Anterior cingulate cortex (tissue), 58 donors: ENCODE results near the gene PLA2G4D.

Experiments used
- DNase-seq, 58 donors: peaks; one replicate each; lab custom pipeline; 2025; lab: John Stamatoyannopoulos, UW

The PLA2G4D gene

GRCh38 chr15:42077689-42078088 is 16.7 kb downstream of the PLA2G4D start:
- no peak for DNase-seq

DNA sequence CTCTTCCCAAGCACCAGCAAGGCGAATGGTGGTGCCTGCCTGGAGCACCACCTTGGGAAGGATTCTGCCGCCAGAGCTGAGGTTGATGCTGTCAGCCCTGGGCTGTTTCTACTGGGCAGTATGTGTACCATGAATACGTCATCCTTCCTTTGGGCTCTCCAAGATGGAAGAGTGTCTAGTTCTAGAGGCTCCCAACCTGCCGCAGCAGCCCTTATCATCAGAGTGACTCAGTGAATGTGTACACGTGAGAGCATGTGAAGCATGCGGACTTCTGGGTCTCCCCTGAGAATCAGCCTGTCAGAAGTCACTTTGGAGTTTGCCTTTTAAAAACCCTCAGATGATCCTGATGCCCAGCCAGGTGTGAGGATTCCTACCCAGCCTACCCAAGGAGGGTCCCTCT is 20.9 kb downstream of the PLA2G4D start:
- no peak for DNase-seq

- no peak for DNase-seq
Observed at GRCh38 chr15:42072141-42072685, 22.1 kb downstream of the PLA2G4D start.

DNA sequence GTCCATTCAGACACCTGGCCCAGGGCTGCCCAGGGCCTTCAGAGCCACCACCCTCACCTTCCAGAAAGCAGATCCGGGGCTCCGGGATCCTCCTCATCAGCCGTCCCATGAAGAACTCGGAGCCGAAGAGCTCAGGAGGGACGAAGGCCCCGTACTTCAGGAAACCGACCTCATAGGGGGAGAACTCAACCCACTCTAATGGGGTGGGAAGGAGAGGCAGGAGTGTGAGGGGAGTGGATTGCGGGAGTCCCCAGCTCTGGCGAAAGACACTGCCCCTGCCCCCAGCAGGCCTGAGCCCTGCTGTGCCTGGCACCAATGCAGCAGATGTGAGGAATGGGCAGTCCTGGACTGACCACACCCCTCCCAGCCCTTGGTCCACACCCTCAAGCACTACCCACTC is 22.6 kb downstream of the PLA2G4D start:
- no peak for DNase-seq

DNA sequence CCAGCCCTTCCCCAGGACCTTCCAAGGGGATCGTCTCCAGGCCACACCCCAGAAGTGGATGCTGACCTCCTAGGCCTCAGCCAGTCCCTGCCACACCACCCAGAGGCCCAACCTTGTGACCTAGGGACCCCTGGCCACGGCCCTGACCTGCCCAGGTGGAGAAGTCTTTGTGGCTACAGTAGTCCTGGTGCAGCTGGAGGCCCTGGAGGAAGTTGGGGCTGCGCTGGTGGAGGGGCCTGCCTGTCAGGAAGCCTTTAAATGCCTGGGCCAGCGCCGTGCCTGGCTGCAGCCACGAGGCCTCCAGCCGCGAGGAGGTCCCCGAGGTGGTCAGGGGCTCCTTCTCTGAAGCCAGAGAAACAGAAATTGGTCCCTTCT is 23.4 kb downstream of the PLA2G4D start:
- DNase-seq = no peak

- no peak for DNase-seq
Observed at GRCh38 chr15:42070279-42070975, 23.9 kb downstream of the PLA2G4D start.

- no peak for DNase-seq
Observed at GRCh38 chr15:42069496-42070278, 24.7 kb downstream of the PLA2G4D start.

DNA sequence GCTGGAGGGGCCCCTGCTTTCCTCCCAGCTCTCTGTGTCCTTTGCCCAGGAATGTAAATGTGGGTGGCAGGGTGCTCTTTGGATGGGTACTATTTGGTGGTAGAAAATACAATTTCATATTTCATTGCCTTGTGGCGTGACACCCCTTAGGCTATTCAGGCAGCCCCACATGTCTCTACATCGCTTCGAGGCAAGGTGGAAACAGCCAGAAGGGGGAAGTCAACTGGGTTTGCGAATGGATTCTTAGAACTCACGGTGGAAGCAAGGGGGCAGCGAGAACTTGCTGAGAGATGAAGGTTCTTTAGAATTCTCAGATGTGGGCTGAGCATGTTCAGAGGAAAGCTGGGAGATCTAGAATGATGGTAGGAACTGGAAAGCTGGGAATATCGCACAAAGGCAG is 25.3 kb downstream of the PLA2G4D start:
- no peak for DNase-seq

GRCh38 chr15:42068601-42069000 is 25.8 kb downstream of the PLA2G4D start:
- DNase-seq = no peak

DNA sequence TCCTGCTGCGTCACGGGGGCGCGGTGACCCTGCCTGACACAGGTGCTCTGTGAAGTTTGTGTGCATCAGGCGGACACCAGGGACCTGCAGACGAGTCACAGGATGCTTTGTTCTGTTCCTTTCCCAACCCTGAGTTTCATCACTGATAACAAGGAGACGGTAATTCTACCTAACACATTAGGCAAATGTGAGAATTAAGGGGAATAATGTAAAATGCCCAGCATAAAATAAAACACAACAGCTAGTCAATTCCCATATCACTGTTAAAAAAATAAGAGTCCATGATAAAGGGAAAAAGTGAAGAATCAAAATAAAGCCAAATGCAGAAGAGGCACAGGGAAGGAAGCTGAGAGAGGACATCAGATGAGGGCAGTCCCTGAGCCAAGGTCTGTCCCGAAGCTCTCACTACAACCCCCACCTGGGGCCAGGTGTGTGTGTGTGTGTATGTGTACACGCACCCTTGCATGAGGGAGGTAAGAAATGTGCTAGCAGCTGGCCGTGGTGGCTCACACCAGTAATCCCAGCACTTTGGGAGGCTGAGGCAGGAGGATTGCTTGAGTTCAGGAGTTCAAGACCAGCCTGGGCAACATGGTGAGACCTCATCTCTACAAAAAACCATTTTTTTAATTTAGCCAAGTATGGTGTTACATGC is 27.5 kb downstream of the PLA2G4D start:
- no peak for DNase-seq

- no peak for DNase-seq
Observed at GRCh38 chr15:42065468-42065867, 28.9 kb downstream of the PLA2G4D start.

GRCh38 chr15:42065033-42065432 is 29.3 kb downstream of the PLA2G4D start:
- peak in 19 of 58 donors; percentile 5 to 60 (median 24) for DNase-seq

GRCh38 chr15:42064271-42064670 is 30.1 kb downstream of the PLA2G4D start:
- DNase-seq = no peak

GRCh38 chr15:42063122-42063848 is 31.1 kb downstream of the PLA2G4D start:
- no peak for DNase-seq

DNA sequence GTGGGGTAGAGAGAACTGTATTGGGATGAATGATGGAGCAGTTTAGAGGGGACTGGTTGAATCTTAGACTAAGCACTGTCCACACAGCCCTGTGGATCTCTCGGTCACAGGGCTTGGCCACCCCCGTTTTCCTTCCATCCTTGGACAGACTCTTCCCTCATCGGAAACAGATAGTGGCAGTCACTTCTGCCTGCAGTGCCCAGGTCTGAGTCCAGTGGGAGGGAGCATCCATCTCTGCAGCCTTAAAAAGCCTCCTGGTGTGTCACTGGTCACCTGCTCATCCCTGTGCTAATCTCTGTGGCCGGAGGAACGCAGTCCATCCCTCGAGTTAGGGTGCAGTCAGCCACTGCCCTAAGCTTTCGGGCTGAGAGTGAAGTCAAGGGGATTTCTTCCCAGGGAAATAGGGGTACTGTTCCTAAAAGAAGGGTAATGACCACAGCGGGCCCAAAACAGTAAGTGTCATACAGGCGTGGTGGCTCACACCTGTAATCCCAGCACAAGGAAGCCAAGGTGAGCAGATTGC is 32.0 kb downstream of the PLA2G4D start:
- no peak for DNase-seq

DNA sequence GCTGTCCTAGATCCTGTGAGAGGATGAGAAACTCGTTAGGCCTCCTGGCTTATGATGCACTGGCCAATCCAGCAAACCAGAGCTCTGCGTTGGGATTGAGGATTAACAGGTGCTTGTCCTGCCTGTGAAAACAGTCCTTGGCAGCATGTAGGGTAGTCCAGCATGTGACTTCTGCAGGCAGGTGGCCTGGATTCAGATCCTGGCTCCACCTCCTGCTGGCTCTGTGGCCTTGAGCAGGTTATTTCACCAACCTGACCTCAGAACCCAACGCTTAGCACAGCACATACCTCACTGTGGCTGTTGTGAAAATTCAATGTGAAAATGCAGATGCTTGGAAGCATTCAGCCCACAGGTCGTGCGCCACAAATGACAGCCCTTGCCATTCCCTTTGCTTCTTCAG is 33.6 kb downstream of the PLA2G4D start:
- DNase-seq = no peak

- DNase-seq = no peak
Observed at GRCh38 chr15:42060477-42060763, 33.9 kb downstream of the PLA2G4D start.

DNA sequence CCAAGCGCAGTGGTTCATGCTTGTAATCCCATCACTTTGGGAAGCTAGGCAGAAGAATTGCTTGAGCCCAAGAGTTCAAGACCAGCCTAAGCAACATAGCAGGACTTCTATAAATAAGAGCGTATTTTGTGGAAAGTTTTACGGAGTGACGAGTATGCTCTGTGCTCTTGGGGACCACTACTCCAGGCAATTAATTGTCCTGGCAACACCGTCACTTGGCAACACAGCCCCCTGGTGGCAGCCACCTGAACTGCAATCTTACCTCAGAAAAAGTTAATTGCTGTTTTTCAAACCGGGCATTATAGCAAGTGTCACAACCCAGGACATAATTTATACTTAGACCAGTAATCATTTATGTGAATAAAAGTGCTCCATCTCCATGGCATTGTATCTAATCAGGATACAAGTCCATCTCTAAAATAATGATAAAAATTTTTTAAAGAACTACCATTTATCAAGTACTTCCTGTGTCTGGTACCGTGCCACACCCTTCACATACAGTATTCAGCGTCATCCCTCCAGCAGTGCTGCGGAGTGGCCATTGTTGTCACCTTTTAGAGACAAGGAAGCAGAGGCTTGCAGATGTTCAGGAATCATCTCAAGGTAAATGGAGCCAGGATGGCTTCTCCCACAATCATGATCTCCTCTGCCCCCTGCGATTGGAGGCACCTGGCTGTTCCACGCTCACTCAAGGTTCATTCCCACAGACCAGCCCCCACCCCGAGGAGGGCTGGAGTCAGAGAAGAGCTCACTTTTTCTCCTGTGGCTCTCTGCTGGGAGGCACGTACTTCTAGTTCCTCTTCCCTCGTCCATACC is 34.5 kb downstream of the PLA2G4D start:
- peak in 17 of 58 donors; percentile 2 to 69 (median 11) for DNase-seq

DNA sequence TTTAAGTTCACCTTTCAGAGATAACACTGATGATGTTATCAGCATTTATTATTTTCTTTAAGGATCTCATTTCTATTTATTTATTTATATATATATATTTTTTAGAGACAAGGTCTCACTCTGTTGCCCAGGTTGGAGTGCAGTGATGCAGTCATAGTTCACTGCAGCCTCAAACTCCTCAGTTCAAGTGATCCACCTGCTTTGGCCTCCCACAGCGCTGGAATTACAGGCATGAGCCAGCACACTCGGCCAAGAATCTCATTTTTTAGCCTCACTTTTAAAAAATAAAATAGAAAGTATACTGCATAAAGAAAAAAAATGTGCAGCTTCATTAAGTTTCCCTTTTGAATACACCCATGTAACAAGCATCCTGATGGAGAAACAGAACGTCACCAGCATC is 35.6 kb downstream of the PLA2G4D start:
- no peak for DNase-seq
